Measurements from ENCODE around the gene TOLLIP. TPM values are rescaled to one million over a fixed set of nuclear protein-coding genes. Genes with fewer than 3 reads are reported as not detected.
"Not testable (repeated sequence)": the region's sequence is repeated elsewhere in the genome, so short reads cannot be mapped to it uniquely, and the experiment has no call there.

The TOLLIP gene
- total and polyA plus RNA-seq, 9 of the 15 experiments (the other 6 are each of a cell fraction or from before 2014, with no cell fraction given): 0.23 to 22.8 (median 7.1) TPM

- TF ChIP-seq MGA (IDR thresholded peaks at IDR 0.05) (peak; percentile 55; the same call in 1 of the 2 replicates), MAZ (CRISPR knock-in tag; conservative IDR thresholded peaks at IDR 0.05 in 1 of 2, IDR thresholded peaks at IDR 0.05 in 1 of 2) (0 out of 4 replicates have a peak, but pooled peaks of 1 of the 2 experiments have one; percentile 22), REST (IDR thresholded peaks at IDR 0.05; ENCODE audit: borderline replicate concordance) (peak; percentile 44; the same call in 1 of the 2 replicates), L3MBTL2 (IDR thresholded peaks at IDR 0.05) (peak; percentile 54; the same call in 1 of the 2 replicates), CHD2 (IDR thresholded peaks at IDR 0.05; ENCODE audit: low read depth, low read length) (peak; percentile 95), ESRRA (IDR thresholded peaks at IDR 0.05; ENCODE audit: borderline replicate concordance, low read depth) (peak; percentile 20; the same call in 1 of the 2 replicates), RAD21 (CRISPR knock-in tag; conservative IDR thresholded peaks at IDR 0.05 in 1 of 2, IDR thresholded peaks at IDR 0.05 in 1 of 2) (peak in 1 of 2 experiments; percentile 56; a peak in 3 of 4 replicates)
- TF ChIP-seq REST (CRISPR knock-in tag; IDR thresholded peaks at IDR 0.05; ENCODE audit: low read depth): not testable (repeated sequence)
Measured at GRCh38 chr11:1264444-1264843, 45.0 kb downstream of the TOLLIP start (continued).

Measured in K562 (cell line).